ENCODE measurements around the gene LRP4. TPM values are rescaled to one million over a fixed set of nuclear protein-coding genes. Genes with fewer than 3 reads are reported as not detected.

LRP4 gene
- total and polyA plus RNA-seq, 2 of the 8 experiments (the other 6 are each of a cell fraction or from before 2014, with no cell fraction given): 5.4 to 22.1 TPM

DNA sequence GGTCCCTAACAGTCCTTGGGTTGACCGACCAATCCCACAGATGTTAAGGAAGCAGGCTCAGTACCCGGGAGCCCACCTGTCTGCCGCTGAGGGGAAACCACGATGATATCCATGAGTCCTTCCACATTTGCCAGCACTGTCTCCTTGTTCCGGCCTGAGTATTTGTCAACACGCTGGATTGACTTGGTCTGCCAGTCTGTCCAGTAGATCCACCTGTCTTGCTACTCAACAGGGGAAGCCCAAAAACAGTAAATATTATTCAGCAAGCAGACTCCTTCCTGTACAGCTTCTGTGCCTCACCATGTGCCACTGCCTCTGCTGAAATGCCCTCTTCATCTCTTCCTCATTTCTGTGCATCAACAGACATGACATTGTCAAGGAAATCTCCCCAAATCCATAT is 49.4 kb downstream of the LRP4 start (continued):
- no peak for TF ChIP-seq BACH1 (IDR thresholded peaks at IDR 0.05; ENCODE audit: low read length)
- TF ChIP-seq, protein P1, sequence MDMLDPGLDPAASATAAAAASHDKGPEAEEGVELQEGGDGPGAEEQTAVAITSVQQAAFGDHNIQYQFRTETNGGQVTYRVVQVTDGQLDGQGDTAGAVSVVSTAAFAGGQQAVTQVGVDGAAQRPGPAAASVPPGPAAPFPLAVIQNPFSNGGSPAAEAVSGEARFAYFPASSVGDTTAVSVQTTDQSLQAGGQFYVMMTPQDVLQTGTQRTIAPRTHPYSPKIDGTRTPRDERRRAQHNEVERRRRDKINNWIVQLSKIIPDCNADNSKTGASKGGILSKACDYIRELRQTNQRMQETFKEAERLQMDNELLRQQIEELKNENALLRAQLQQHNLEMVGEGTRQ (IDR thresholded peaks at IDR 0.05; ENCODE audit: low read length): no peak
